Measurements from ENCODE around the gene ZSWIM5.
A peak's percentile ranks its signal among the peaks of the same experiment; 100 is the strongest.

The ZSWIM5 gene

DNA sequence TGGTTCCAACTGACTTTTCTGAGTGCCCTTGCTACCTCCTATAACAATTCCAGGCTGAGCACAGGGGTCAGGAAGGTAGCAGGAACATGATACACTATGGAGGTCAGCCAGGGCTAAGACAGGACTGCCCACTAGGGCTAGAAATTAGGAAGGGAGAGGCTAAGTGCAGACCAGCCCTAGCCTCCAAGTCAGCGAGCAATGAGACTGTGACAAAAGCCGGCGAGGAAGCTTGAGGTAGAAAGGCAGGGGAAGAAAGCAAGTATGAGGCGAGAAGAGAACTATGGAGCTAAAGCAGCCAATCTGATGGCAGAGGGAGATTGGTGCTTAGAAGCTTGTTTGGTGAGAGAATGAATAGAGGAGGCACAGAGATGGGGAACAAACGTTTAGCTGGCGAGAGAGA, 189.6 kb downstream of the ZSWIM5 start:
- no peak overlapping the region for H3K4me3 ChIP-seq (ENCODE audit: low read length)
- TF ChIP-seq ZNF274 (IDR thresholded peaks at IDR 0.05; ENCODE audit: low read depth, low read length), result no peak

DNA sequence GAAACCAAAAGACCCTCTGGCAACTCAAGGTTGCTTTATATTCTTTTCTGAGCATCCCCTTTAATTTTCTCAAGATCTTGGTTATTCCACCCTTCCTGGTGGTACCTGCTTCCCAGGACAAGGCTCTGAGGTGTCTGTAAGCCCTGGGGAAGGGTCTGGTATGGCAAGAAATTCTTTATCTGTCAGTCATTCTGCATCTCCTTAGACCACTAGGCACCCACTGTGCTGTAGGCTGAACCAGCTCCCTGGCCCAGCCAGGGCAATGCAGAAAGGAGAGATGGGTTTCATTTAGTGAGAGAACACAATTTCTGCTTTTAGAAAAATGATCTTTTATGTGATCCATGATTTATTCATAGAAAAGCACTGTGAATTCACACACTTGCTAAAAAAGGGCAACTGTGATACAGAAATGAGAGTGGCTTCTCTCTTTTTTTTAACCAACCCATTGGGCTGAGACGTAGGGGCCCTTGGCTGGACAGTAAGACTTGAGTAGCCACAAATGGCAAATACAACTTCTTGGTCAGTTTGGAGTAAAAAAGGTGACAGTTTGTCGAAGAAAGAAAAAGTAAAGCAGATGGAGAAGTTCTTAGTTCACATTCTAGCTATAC, 190.2 kb downstream of the ZSWIM5 start:
- H3K4me3 ChIP-seq (ENCODE audit: low read length), result no peak overlapping the region
- TF ChIP-seq ZNF274 (IDR thresholded peaks at IDR 0.05; ENCODE audit: low read depth, low read length), result no peak

DNA sequence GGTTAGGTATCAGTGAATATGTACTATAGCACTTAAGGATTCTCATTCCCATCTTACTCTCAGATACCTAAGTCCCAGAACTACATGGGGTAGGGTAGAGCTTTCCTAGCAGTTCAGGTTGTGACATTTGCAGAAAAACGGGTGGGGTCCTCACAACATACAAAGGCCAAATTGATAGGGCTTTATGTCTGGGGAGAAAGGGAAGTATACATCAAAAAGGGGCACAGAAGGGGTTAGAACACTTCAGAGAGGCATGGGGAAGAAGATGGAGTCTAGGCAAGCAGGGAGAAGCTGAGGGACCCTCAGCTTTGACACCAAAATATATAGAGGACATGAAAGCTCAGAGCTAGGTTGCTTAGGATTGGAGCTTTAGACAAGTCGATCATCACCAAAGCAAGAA, 190.7 kb downstream of the ZSWIM5 start:
- H3K4me3 ChIP-seq (ENCODE audit: low read length), result no peak overlapping the region
- no peak for TF ChIP-seq ZNF274 (IDR thresholded peaks at IDR 0.05; ENCODE audit: low read depth, low read length)

DNA sequence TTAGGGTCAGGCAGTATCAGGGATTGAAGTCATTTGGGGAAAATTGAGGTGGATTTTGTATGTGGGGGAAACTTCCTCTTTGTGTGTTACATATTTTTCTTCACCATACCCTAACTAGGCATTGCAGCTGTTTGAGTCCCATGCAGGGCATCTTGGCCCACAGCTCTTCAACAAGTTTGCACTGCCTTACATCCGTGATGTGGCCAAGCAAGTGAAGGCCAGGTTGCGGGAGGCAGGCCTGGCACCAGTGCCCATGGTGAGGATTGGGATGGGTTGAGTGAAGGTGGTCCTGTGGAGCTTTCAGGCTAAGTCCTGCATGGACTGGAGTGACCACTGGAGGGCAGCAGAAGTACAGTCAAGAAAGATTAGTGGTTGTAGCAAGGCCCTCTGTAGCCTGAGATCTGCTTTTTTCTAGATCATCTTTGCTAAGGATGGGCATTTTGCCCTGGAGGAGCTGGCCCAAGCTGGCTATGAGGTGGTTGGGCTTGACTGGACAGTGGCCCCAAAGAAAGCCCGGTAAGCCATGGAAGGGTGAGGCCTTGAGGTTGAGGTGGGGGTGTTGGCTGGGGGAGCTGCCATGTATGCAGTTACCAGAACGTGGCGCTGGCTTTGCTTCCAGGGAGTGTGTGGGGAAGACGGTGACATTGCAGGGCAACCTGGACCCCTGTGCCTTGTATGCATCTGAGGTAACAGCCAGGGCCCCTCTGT, 191.9 kb downstream of the ZSWIM5 start:
- no peak overlapping the region for H3K4me3 ChIP-seq (ENCODE audit: low read length)
- no peak for TF ChIP-seq ZNF274 (IDR thresholded peaks at IDR 0.05; ENCODE audit: low read depth, low read length)

DNA sequence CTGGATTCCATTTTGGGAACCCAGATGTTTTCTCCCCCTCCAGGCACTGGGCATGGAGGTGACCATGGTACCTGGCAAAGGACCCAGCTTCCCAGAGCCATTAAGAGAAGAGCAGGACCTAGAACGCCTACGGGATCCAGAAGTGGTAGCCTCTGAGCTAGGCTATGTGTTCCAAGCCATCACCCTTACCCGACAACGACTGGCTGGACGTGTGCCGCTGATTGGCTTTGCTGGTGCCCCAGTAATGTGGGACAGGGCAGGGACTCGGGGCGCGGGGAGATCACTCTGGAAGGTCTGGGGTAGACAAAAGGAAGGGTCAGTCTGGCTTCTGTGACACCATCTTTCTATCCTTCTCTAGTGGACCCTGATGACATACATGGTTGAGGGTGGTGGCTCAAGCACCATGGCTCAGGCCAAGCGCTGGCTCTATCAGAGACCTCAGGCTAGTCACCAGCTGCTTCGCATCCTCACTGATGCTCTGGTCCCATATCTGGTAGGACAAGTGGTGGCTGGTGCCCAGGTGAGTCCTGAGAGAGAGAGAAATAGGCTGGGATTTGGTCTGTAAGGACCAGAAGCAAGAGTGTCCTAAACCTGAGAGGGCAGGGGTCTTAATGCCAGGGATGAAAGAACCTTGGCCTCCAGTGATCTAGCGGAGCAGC, 192.7 kb downstream of the ZSWIM5 start:
- no peak overlapping the region for H3K4me3 ChIP-seq (ENCODE audit: low read length)

DNA sequence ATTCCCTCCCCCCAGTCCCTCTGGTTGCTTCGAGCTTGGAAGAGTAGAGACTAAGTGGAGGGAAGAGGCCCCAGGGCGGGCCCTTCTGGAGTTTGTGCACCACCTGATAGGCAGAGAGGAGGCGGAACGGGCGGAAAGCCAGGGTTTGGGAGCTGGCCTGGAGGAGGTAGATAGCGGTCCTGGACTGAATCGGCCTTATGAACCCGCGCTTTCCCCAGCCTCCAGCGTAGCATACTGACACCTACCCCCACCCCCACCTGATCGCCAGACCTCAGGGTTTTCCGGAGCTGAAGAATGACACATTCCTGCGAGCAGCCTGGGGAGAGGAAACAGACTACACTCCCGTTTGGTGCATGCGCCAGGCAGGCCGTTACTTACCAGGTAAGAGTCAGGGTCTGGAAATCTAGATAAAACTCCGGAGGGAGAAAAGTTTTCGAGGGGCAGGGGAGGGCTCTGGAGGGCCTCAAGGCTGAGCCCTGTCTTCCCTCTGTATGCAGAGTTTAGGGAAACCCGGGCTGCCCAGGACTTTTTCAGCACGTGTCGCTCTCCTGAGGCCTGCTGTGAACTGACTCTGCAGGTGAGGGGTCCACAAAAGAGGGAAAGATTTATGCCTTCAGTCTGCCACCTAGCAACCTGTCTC, 193.6 kb downstream of the ZSWIM5 start:
- peak overlapping the region; percentile 90 for H3K4me3 ChIP-seq (ENCODE audit: low read length)
- no peak for TF ChIP-seq ZNF274 (IDR thresholded peaks at IDR 0.05; ENCODE audit: low read depth, low read length)

More for the DNA sequence above, 192.7 kb downstream of the ZSWIM5 start:
- no peak for TF ChIP-seq ZNF274 (IDR thresholded peaks at IDR 0.05; ENCODE audit: low read depth, low read length)

DNA sequence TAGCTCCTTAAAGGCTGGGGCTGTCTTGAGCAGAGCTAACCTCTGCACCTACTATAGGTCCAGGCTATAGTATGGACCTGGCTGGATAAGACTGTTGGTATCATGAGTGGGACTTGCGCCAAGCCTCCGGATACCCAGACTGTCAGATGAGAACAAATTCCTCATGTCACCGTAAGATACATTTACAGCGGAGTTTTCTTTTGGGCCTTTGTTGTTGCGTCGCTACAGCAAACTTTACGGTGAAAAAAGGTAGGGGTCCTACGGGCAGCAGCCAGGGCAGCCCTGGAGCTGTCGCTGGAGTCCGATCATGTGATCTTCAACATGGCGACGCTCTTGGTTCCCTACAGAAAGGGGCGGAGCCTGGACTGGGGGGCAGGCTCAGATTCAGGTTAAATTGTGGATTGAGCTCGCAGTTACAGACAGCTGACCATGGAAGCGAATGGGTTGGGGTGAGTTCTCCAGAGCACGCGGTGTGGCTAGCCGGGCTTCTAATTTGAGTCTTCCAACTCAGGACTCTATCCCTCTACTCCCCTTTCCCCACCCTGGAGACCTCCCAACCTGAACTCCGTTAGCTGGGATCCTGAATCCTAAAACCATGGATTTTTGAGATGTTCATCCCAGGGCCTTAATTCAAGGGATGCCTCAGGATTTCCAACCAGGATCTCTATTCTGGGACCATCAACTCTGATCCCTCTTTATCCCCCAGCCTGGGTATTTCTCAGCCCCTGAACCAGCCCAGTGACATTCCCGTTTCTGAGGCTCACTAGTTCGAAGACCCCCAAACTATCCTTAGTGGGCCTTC, 194.4 kb downstream of the ZSWIM5 start, which contains the start of gene UROD:
UROD (plus strand) TSS at position 418 of the 802 bp plus-strand sequence; CDS start at position 430, 12 bp downstream.
- TF ChIP-seq ZNF274 (IDR thresholded peaks at IDR 0.05; ENCODE audit: low read depth, low read length), result no peak
- peak within 1 kb of the TSS; percentile 90 for H3K4me3 ChIP-seq (ENCODE audit: low read length)

DNA sequence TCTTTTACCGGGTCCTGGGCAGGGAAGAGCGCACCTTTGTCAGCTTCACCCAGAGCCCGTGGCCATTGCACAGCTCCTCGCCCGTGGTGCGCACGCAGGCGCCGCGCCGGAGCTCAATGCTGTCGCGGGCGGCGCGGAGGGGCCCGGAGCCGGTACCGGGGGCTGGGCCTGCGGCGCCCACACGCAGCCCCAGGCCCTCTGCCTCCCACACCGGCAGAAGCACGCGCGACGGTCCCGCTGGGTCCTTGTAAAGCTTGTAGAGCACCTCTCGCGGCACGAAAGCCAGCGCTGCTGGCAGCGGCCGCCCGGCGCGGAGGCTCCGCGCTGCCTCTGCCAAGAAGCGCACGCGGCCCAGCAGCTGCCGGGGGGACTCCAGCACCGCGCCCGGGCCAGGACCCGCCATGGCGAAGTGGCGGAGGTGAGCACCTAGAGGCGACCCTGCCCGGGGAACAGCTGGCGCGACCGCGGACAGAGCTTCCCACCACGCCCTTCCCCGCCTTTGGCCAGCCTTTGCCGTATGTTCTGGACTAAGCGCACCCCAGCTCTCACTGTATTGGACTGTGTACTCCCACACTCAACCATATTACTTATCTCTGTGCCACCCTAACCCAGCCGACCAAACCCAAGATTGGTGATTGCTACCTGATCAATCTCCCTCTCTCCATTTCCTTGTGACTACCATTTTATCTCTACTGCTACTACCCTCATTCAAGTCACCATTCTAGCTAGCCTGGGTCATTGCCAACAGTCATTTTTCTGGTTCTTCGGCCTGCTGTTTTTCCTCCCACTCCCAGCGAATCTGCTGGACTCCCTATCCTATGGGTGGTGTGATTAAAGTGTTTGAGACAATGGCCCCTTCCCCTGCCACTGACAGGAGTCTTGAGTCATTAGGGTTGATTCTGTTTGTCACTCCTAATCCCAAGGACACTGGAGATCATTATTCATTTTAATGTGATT, 195.3 kb downstream of the ZSWIM5 start, which contains the start of gene HECTD3:
HECTD3 (minus strand) TSS at position 470 of the 957 bp plus-strand sequence; CDS start at position 403, 67 bp downstream.
- H3K4me3 ChIP-seq (ENCODE audit: low read length), result peak within 1 kb of the TSS; percentile 90
- no peak for TF ChIP-seq ZNF274 (IDR thresholded peaks at IDR 0.05; ENCODE audit: low read depth, low read length)

DNA sequence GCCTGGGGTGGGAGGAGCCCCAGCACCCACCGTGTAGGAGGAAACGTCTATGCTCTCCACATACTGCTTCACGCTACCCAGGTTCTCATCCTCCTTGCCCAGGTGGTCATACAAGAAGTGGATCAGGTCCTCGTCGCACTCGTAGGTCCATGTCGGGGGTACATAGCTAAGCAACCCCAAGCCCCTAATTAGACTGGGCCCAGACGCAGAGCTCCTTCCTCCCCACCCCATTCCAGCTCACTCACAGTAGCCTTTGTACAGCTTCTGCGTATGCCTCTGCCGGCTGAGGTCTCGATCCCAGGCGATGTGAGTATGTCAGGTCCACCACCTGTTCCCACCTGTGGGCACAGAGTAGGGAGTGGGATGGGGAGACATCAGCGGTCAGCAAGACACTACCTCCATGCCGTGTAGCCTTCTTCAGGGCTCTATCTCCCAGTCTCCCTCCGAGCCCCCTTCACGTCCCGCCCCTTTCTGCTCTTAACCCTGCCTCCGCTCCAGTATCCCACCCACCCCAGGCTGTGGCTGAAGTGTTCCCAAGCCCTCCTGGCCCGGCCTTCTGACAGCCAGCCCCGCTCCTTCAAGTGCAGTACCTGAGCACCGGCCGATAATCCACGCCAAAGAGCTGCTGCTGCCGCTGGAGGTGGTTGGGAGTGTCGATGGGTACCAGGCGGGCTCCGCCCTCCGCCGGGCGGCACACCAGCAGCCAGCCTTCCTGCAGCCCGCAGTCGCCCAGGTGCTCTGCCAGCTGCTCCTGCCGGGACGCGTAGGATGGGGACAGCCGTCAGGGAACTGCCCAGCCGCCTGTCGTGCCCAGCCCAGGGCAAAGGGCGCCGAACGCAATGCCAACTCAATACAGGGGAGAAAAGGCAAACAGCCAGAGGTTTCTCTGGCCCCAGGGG, 196.2 kb downstream of the ZSWIM5 start:
- peak overlapping the region; percentile 87 for H3K4me3 ChIP-seq (ENCODE audit: low read length)
- TF ChIP-seq ZNF274 (IDR thresholded peaks at IDR 0.05; ENCODE audit: low read depth, low read length), result no peak

DNA sequence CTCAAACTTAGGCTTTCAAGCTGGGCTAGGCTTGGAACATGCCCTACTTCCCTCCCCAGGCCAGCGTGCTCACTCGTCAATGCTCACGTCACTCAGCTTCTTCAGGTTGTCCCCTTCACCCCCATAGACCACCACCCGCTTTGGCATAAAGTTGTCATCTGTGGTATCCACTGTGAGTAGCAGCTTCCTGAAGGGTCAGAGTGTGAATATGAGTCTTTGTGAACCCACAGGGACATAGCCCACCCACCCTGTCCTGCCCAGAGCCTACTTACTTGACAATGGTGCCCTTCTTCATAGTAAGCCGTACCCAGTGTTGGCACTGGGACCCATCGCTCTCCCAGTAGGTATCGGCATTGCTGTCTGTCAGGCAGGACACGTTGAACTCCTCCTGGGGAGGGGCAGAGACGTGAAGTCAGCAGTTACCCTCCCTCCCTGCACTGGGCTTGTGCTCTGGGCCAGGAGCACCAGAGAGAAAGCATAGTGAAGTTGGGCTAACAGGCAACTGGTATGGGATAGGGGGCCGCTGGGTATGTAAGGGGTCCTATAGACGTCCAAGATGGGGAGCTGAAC, 197.0 kb downstream of the ZSWIM5 start:
- no peak overlapping the region for H3K4me3 ChIP-seq (ENCODE audit: low read length)
- TF ChIP-seq ZNF274 (IDR thresholded peaks at IDR 0.05; ENCODE audit: low read depth, low read length), result no peak

DNA sequence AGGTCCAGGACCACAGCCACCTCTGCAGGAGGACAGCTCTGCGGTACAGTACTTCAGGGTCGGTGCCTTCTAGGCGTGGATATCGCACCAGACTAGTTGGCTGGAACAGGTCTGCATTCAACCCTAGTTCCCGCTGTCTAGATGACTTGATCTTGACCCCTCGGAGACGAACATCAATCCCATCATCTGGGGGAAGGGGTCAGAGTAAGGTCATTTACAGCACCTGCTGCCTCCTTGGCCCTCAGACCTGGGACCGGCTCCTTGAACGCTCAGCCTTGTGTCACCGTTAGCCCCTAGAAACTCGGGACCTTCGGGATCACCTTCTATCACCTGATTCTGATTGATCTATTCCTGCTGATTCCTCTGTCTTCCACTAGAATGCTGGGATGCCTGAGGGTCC, 197.9 kb downstream of the ZSWIM5 start:
- H3K4me3 ChIP-seq (ENCODE audit: low read length), result no peak overlapping the region
- no peak for TF ChIP-seq ZNF274 (IDR thresholded peaks at IDR 0.05; ENCODE audit: low read depth, low read length)

All from GM08714 (cell line).